HL-60/S4 (cell line): Measurements from ENCODE around the gene CPED1.

Source experiments
- in situ Hi-C: fragments of 300-500 bp; cut with MboI; formaldehyde crosslinking; loops from 2 replicates; pipeline ENCODE4 v1.14.3; 2022; ENCODE audit warnings: low sequenced_read_pairs

CPED1 gene

DNA sequence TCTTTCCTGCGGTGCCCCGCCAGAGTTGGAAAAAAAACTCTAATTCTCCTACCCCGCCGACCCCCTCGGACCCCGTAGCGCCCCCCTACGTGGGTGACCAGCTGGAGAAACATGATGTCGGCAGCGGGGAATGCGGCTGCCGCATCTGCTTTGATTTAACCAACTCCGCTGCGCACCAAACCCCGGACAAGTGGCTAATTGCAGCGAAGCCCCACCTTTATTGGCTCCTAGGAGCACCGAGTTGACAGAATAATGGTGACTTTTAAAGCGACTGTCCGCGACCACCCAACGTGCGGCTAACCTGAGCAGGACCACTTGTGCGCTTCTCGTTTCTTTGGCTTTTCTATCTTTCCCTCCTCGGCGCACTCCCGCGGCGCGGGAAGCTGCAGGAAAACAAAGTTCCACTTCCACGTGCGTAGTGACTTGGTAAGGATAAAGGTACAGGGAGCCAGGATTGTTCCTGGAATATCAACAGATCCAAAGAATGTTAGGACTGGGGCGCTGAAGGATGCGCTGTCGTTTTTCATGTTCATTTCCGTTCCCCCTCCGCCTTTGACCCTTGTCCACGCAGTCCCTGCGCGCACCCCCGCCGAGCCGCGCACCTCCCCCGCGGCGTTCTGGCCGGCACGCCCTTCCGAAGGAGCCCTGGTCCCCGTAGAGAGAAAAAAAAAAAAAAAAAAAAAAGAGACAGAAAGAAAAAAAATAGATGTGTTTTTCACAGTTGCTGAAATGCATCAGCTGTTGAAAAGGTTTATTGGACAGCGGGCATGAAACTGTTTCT lies 341.7 kb downstream of the CPED1 start:
- in situ Hi-C loops: no loop called here

DNA sequence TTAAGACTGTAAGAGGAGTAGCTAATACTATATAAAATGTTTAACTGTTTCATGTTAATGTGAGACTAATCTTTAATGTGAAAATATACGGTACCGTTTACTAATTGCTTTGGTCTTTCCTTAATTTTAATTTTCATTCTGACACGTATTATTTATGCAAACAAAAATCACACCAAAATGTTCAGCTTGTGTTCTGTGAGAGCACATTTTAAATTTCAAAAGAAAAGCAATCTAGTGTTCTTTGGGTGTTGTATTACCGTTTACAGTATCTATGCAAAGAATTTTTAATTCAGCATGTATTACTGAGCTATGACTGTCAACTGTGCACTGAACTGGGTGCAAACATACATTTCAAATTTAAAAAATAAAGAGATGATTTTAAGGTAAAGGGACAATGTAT lies 342.5 kb downstream of the CPED1 start:
- in situ Hi-C loops: no loop called here

DNA sequence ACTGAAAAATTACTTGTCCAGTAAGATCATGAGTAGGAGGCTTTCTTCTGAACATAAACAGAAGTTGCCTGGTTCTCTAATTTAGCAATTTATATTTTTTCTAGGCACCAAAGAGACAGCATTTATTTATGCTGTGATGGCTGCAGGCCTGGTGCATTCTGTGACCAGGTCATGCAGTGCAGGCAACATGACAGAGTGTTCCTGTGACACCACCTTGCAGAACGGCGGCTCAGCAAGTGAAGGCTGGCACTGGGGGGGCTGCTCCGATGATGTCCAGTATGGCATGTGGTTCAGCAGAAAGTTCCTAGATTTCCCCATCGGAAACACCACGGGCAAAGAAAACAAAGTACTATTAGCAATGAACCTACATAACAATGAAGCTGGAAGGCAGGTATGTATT lies 343.1 kb downstream of the CPED1 start:
- in situ Hi-C loops: no loop called here

DNA sequence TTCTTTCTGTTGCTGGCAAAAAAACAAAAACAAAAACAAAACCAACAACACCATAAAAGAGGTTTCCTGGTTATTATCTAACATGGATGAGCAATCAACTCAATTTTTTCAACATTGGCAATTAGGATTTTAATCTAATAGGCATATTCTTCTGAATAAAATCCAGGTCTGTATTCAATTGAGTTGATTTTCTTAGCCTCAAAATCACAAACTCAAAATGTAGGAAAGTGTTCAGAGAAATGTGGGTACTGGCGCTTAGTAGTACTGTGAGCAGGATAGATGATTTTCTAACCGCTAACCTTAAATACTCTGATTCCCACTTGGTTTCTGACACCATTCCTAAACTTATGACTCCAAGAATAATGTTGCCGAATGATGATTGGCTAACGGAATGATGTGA lies 345.9 kb downstream of the CPED1 start:
- in situ Hi-C loops: no loop called here

DNA sequence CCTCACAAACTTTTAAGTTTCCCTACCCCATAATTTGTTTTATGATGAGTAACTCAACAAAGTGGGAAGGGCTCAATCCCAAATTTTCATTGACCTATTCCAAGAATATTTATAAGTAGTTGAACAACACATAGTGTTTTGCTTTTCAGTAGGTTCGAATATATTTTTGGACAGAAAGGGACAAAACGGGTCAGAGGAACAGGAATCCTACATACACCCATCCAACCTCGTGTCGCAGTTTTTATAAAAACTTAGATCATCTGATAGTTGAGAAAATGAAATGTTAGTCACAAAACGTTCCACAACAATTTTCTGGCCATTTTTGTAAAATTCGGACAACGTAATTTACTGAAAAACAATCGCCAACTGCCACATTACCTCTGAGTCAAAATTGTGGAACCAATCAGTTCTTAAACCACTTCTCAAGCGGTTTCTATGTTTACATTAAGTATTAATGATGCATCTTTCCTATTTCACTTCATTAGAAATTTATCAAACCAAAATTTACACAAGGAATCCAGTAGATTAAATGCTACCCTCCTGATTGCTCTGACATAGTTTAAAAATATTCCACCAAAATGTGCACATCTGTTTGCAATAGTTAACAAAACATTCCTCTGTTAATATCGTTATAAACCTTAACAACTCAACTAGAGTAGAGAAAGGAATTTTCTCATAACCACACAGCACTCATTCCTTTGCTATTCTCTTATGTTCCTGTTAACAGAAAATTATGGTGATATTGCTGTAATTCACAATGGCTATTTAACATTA lies 346.6 kb downstream of the CPED1 start:
- in situ Hi-C loops: no loop called here

DNA sequence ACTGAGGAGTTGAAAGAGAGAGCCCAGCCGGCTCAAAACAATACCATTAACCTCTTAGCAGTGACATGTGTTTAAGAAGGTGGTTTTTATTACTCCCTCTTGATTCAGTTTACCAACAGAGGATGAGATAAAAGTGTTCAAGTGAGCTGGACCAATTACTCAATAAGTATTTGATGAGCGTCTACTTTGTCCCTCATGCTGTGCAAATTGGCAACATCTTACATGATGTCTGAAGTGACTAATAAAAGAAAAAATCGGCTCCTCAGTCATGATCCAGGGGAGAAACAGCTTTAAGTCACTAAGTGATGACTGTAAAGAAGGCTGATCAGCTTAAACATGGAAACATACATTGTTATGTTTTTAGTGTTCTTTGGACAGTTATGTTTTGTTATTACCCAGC lies 348.1 kb downstream of the CPED1 start:
- in situ Hi-C loops: no loop called here

DNA sequence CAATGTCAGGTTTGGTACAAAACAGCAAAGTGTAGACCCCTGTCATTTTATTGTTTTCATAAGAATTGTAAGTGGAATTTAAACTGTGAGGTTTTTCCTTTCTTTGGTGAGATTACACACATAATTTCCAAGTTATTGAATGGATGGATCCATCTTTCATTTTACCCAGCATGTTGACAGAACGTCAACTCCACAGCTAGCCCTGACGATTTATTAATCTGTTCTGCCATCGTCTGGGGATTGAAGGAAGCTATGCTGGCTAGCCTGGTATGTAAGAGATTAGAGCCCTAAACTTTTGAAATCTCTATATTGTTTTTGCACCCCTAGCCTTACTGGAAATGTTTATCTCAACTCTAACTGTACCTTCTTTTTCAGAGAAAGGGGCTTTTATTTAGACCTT lies 348.9 kb downstream of the CPED1 start:
- in situ Hi-C loops: no loop called here

DNA sequence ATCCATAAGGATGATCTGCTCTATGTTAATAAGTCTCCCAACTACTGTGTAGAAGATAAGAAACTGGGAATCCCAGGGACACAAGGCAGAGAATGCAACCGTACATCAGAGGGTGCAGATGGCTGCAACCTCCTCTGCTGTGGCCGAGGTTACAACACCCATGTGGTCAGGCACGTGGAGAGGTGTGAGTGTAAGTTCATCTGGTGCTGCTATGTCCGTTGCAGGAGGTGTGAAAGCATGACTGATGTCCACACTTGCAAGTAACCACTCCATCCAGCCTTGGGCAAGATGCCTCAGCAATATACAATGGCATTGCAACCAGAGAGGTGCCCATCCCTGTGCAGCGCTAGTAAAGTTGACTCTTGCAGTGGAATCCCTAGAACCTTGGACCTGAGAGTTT lies 350.6 kb downstream of the CPED1 start:
- in situ Hi-C loops: no loop called here

DNA sequence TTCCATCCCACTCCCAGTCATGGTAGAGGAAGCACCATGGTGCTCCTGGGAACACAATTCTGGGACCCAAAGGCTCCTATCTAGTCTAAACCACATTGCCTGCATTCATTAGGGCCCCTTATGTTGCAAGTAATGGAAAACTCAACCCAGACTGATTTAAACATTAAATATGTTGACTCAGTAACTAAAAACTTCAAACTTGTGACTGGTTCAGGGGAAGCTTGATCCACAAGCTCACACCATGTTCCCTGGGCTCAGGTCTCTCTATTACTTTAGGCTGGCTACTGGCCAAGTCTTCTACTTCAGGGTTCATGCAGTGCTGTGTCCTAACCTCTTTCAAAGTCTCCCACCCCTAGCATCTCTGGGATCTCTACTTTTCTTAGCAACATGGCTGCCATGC lies 353.4 kb downstream of the CPED1 start:
- in situ Hi-C loops: no loop called here

DNA sequence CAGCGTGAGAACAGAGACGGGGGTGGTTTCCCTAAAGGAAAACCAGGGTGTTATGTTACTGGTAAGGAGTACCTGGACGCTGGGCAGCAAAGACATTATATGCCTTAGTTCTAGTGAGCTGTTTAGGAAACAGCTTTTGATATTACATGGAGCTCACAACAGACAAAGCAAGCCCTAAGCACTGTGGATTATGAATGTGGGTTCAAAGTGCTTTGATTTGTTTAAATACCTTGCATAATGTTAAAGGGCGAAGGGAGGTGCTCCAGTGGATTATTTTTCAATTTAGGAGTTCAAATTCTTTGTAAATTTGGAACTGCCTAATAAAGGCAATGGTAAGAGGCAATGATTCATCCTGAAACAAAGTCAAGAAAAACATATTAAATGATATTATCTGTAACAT lies 354.1 kb downstream of the CPED1 start:
- in situ Hi-C loops: no loop called here

DNA sequence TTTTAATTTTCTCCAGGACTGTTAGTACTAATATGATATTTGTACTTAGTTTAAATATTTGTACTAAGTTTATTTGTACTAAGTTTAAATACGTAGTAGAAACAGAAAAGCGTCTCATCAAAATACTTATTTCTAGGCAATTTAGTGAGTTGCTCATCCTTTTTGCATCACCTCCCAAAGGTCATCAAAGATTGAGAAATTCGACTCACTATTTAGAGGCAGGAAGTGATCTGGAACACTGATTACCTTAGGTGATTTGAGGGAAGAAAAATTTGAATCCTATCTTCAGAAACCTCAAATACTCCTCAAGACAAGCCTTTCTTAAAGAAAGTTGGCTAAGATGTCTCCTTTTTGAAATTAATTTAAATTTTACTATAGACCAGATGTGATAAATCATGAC lies 354.8 kb downstream of the CPED1 start:
- in situ Hi-C loops: no loop called here

DNA sequence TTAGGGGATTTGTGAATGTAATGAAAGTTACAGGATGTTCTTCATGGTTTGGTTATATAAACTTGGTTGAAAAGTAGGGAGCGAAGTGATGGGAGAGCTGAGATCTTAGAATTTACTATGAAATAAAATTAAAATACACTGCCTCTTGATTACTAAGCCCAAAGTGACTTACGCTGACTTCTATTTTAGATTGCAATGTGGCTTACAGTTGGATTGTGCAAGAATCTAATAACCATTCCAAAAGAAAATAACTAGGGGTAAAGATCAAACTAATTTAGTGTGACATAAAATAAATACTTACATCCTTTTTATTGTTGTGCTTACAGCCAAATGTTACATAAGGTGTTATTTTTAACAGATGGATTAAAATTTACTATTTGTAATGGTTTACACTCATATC lies 355.6 kb downstream of the CPED1 start:
- in situ Hi-C loops: no loop called here

DNA sequence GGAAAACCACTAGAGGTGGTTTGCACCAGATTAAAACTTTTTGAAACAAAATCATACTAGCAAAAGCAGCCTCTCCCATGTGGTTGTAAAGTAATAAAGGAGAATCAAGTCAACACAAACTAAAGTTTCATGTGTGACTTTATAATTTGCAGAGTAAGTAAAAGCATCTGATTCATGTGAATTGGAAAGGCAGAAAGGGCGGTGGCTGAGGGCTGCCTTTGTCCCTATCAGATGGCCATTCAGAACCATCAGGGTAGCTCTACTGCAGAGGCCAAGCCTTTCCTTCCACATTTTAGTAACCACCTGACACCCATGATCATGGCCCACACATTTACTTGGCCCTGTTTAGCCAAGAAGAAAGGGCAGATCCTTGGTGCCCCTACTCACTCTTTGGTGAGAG lies 356.0 kb downstream of the CPED1 start:
- in situ Hi-C loops: no loop called here
